HG02623 (cell line): Measurements from ENCODE around the gene AFP.

ENCODE experiments used
- ATAC-seq: cut with Tn5 transposase; IDR thresholded peaks from one replicate; pipeline ENCODE4 v1.9.1; 2021; ENCODE audit warnings: moderate library complexity; ENCODE audit not compliant: unreplicated experiment

Gene AFP

DNA sequence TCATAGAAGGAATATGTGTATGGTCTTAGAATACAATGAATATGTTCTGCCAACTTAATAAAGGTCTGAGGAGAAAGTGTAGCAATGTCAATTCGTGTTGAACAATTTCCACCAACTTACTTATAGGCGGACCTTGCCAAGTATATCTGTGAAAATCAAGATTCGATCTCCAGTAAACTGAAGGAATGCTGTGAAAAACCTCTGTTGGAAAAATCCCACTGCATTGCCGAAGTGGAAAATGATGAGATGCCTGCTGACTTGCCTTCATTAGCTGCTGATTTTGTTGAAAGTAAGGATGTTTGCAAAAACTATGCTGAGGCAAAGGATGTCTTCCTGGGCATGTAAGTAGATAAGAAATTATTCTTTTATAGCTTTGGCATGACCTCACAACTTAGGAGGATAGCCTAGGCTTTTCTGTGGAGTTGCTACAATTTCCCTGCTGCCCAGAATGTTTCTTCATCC lies 22.7 kb upstream of the AFP start:
- no peak for ATAC-seq

DNA sequence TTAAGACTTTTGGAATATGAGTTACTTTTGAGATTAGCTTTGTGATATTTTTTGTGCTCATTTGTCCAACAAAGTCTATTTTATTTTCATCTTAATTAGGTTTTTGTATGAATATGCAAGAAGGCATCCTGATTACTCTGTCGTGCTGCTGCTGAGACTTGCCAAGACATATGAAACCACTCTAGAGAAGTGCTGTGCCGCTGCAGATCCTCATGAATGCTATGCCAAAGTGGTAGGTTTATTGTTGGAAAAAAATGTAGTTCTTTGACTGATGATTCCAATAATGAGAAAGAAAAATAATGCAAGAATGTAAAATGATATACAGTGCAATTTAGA lies 21.1 kb upstream of the AFP start:
- ATAC-seq = no peak

GRCh38 chr4:73415807-73416238 lies 20.2 kb upstream of the AFP start:
- no peak for ATAC-seq

DNA sequence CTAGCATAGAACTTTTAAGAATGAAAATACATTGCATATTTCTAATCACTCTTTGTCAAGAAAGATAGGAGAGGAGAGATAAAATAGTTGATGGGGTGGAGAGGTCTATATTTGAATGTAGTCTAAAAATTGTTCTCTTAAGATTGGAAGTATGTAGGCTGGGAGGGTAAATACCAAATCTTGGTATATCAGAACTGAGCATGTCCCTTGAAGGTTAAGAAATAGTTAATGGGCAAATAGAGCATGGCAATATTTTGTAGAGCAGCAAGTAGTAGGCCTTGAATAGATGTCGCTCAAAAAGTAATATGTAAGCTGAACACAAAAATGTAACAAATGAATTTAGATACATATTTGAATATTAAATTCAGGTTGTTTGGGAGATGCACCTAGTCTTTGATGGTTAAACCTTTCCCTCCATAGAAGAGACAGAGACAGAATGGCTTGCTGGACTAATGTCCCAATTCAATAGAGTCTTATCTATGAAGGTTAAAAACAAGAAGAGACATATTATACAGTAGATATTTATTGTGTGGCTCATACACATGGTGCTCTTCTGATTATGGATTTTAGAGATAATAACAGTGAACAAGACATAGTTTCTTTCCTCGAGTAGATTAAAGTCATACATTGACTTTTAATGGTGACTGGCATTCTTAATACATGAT lies 19.5 kb upstream of the AFP start:
- ATAC-seq = no peak

DNA sequence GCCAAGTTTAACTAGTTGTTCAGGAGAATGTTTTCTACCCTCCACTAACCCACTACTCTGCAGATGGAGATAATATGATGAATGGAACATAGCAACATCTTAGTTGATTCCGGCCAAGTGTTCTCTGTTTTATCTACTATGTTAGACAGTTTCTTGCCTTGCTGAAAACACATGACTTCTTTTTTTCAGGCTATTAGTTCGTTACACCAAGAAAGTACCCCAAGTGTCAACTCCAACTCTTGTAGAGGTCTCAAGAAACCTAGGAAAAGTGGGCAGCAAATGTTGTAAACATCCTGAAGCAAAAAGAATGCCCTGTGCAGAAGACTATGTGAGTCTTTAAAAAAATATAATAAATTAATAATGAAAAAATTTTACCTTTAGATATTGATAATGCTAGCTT lies 18.7 kb upstream of the AFP start:
- no peak for ATAC-seq

GRCh38 chr4:73417973-73418372 lies 18.0 kb upstream of the AFP start:
- ATAC-seq = no peak

- no peak for ATAC-seq
Measured at GRCh38 chr4:73418677-73419076, 17.3 kb upstream of the AFP start.

DNA sequence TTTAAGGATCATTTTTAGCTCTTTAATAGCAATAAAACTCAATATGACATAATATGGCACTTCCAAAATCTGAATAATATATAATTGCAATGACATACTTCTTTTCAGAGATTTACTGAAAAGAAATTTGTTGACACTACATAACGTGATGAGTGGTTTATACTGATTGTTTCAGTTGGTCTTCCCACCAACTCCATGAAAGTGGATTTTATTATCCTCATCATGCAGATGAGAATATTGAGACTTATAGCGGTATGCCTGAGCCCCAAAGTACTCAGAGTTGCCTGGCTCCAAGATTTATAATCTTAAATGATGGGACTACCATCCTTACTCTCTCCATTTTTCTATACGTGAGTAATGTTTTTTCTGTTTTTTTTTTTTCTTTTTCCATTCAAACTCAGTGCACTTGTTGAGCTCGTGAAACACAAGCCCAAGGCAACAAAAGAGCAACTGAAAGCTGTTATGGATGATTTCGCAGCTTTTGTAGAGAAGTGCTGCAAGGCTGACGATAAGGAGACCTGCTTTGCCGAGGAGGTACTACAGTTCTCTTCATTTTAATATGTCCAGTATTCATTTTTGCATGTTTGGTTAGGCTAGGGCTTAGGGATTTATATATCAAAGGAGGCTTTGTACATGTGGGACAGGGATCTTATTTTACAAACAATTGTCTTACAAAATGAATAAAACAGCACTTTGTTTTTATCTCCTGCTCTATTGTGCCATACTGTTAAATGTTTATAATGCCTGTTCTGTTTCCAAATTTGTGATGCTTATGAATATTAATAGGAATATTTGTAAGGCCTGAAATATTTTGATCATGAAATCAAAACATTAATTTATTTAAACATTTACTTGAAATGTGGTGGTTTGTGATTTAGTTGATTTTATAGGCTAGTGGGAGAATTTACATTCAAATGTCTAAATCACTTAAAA lies 16.6 kb upstream of the AFP start:
- no peak for ATAC-seq

- ATAC-seq = no peak
Measured at GRCh38 chr4:73420615-73421014, 15.4 kb upstream of the AFP start.

DNA sequence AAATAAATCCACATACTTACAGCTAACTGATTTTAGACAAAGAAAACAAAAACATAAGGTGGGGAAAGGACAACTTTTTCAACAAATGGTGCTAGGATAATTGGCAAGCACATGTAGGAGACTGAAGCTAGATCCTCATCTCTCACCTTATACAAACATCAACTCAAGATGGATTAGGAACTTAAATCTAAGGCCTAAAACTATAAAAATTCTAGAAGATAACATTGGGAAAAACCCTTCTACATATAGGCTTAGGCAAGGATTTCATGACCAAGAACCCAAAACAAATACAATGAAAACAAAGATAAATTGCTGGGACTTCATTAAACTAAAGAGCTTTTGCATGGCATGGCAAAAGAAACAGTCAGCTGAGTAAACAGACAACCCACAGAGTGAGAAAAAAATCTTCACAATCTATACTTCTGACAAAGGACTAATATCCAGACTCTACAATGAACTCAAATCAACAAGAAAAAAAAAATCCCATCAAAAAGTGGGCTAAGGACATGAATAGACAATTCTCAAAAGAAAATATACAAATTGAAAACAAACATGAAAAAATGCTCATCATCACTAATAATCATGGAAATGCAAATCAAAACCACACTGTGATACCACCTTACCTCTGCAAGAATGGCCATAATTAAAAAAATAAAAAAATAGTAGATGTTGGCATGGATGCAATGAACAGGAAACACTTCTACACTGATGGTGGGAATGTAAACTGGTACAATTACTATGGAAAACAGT lies 14.1 kb upstream of the AFP start:
- ATAC-seq = no peak

DNA sequence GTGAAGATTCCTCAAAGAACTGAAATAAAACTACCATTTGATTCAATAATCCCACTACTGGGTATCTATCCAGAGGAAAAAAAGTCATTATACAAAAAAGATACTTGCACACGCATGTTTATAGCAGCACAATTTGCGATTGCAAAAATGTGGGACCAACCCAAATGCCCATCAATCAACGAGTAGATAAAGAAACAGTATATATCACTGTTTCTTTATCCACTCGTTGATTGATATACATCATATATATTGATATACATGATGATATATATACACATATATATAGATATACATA lies 13.6 kb upstream of the AFP start:
- ATAC-seq = no peak

- ATAC-seq = no peak
Measured at GRCh38 chr4:73423184-73423583, 12.8 kb upstream of the AFP start.

GRCh38 chr4:73426666-73427065 lies 9.4 kb upstream of the AFP start:
- no peak for ATAC-seq

DNA sequence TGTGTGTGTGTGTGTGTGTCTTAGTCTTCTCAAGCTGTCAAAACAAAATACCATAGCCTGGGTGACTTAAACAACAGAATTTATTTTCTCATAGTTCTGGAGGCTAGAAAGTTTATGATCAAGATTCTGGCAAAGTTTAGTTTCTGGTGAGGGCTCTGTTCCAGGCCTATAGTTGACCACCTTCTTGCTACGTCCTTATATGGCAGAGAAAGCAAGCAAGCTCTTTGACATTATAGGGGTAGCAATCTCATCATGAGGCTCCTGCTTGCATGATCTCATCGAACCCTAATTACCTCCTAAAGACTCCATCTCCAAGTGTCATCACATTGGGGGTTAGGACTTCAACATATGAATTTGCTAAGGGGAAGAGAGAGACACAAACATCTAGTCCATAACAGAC lies 6.9 kb upstream of the AFP start:
- no peak for ATAC-seq

DNA sequence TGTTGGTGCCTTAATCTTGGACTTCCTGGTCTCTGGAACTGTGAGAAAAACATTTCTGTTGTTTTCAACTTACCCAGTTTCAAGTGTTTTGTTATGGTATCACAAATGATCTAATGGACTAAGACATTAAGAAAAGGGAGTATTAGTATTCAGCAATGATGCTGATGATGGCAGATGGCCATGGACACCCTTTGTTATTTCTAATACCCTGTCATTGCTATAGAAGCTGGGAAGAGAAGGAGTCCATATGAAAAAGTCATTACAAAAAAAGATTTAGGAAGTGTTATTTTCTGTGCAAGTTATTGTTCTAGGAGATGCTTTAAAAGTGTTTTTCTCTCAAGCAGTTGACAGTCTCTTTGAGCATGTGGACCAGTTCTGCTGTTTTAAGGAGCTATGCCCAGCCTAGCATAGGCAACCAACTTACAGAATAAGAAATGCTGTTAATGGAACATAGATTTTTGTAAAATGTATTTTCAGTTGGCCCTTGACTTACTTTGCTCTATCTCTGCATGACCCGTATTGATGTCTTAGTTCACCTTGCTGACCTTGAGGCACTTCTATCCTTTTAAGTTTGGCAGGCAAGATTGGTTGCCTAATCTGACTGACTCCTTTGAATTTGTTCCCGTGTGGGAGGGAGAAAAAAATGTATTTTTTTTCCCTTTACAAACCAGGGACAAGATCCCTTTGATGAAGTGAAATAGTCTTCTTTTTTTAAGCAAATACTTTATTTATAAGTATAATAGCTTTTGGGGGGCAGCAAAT lies 6.0 kb upstream of the AFP start:
- no peak for ATAC-seq

DNA sequence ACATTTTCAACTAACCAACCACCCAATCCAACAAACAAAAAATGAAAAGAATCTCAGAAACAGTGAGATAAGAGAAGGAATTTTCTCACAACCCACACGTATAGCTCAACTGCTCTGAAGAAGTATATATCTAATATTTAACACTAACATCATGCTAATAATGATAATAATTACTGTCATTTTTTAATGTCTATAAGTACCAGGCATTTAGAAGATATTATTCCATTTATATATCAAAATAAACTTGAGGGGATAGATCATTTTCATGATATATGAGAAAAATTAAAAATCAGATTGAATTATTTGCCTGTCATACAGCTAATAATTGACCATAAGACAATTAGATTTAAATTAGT lies 4.2 kb upstream of the AFP start:
- ATAC-seq = no peak

- no peak for ATAC-seq
Measured at GRCh38 chr4:73432169-73433000, 3.6 kb upstream of the AFP start.

GRCh38 chr4:73433140-73433539 lies 2.9 kb upstream of the AFP start:
- no peak for ATAC-seq

- ATAC-seq = peak; percentile 41
Measured at GRCh38 chr4:73434311-73434710, 1.7 kb upstream of the AFP start.
